ENCODE results near the gene H6PD.

H6PD gene

DNA sequence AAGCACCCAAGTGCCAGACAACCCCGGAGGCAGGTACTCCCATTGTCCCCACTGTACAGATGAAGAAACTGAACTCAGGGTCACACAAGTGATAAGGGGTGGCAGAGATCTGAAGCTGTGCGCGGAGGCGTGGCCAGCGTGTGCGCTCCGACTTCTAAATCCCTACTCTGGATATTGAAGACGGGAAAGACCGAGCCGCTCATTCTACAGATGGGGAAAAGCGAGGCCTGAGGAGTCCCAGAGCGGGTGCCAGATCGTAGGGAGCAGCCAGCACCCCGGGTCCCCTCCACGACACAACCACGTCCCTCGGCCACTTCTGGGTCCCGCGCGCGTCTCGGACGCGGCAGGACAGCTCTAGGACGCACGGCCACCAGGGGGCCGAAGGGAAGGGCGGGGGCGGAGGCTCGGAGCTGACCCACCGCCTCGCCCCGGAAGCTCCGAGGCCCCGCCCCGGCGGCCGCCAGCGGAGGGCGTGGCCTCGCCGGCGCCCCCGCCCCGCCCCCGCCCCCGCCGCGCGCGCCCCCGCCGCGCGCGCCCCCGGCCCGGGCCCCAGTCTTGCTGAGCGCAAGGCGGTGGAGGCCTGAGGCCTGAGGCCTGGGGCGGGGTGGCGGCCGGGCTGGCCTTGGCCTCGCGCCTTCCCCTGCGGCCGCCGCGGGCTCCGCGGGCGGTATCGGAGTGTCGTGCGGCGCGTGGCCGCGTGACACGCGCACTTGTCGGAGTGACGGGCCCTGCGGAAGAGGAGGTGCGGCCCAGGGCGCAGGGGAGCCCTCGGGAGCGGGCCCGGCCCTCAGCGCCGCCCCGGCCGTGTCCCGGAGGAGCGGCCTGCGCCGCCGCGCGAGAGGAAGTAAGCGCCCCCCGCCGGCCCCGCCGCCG lies at the start of gene H6PD (continued):
- TF ChIP-seq, protein P1, sequence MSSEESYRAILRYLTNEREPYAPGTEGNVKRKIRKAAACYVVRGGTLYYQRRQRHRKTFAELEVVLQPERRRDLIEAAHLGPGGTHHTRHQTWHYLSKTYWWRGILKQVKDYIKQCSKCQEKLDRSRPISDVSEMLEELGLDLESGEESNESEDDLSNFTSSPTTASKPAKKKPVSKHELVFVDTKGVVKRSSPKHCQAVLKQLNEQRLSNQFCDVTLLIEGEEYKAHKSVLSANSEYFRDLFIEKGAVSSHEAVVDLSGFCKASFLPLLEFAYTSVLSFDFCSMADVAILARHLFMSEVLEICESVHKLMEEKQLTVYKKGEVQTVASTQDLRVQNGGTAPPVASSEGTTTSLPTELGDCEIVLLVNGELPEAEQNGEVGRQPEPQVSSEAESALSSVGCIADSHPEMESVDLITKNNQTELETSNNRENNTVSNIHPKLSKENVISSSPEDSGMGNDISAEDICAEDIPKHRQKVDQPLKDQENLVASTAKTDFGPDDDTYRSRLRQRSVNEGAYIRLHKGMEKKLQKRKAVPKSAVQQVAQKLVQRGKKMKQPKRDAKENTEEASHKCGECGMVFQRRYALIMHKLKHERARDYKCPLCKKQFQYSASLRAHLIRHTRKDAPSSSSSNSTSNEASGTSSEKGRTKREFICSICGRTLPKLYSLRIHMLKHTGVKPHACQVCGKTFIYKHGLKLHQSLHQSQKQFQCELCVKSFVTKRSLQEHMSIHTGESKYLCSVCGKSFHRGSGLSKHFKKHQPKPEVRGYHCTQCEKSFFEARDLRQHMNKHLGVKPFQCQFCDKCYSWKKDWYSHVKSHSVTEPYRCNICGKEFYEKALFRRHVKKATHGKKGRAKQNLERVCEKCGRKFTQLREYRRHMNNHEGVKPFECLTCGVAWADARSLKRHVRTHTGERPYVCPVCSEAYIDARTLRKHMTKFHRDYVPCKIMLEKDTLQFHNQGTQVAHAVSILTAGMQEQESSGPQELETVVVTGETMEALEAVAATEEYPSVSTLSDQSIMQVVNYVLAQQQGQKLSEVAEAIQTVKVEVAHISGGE (tag by site-specific recombination; conservative IDR thresholded peaks at IDR 0.05; ENCODE audit: low read depth): 0 out of 2 replicates have a peak, but pooled peaks have one; percentile 15
- peak; percentile 53 for TF ChIP-seq ZNF335 (tag by site-specific recombination; conservative IDR thresholded peaks at IDR 0.05)
- no peak; the same call in 1 of the 2 replicates for TF ChIP-seq ZBTB7A (tag by site-specific recombination; IDR thresholded peaks at IDR 0.05; ENCODE audit: low read depth)
- 0 out of 2 replicates have a peak, but pooled peaks have one; percentile 30 for TF ChIP-seq MZF1 (tag by site-specific recombination; IDR thresholded peaks at IDR 0.05; ENCODE audit: borderline replicate concordance)
- TF ChIP-seq ZNF24 (tag by site-specific recombination; IDR thresholded peaks at IDR 0.05): peak; percentile 60; the same call in 1 of the 2 replicates
- peak; percentile 93; the same call in 1 of the 2 replicates for TF ChIP-seq KLF8 (tag by site-specific recombination; IDR thresholded peaks at IDR 0.05)
- 0 out of 2 replicates have a peak, but pooled peaks have one; percentile 10 for TF ChIP-seq ZNF768 (tag by site-specific recombination; IDR thresholded peaks at IDR 0.05)
- TF ChIP-seq, protein P2, sequence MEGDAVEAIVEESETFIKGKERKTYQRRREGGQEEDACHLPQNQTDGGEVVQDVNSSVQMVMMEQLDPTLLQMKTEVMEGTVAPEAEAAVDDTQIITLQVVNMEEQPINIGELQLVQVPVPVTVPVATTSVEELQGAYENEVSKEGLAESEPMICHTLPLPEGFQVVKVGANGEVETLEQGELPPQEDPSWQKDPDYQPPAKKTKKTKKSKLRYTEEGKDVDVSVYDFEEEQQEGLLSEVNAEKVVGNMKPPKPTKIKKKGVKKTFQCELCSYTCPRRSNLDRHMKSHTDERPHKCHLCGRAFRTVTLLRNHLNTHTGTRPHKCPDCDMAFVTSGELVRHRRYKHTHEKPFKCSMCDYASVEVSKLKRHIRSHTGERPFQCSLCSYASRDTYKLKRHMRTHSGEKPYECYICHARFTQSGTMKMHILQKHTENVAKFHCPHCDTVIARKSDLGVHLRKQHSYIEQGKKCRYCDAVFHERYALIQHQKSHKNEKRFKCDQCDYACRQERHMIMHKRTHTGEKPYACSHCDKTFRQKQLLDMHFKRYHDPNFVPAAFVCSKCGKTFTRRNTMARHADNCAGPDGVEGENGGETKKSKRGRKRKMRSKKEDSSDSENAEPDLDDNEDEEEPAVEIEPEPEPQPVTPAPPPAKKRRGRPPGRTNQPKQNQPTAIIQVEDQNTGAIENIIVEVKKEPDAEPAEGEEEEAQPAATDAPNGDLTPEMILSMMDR (tag by site-specific recombination; IDR thresholded peaks at IDR 0.05): peak; percentile 84
- TF ChIP-seq ZNF660 (tag by site-specific recombination; IDR thresholded peaks at IDR 0.05): peak; percentile 17
- TF ChIP-seq ZNF792 (tag by site-specific recombination; IDR thresholded peaks at IDR 0.05): no peak
- 0 out of 2 replicates have a peak, but pooled peaks have one; percentile 18 for TF ChIP-seq ZNF366 (tag by site-specific recombination; conservative IDR thresholded peaks at IDR 0.05)
- no peak; the same call in none of the 2 replicates for TF ChIP-seq ZBTB8A (tag by site-specific recombination; IDR thresholded peaks at IDR 0.05)
- peak; percentile 57 for TF ChIP-seq ZNF629 (tag by site-specific recombination; IDR thresholded peaks at IDR 0.05)
- 0 out of 2 replicates have a peak, but pooled peaks have one; percentile 33 for TF ChIP-seq GLIS2 (tag by site-specific recombination; IDR thresholded peaks at IDR 0.05)
- peak; percentile 69 for TF ChIP-seq ZFHX2 (tag by site-specific recombination; conservative IDR thresholded peaks at IDR 0.05)
- TF ChIP-seq SETDB1 (IDR thresholded peaks at IDR 0.05; ENCODE audit: insufficient read length, low read length): no peak
- TF ChIP-seq KLF16 (tag by site-specific recombination; IDR thresholded peaks at IDR 0.05): peak; percentile 64; the same call in 1 of the 2 replicates
- peak; percentile 33; the same call in 1 of the 2 replicates for TF ChIP-seq SP2 (tag by site-specific recombination; IDR thresholded peaks at IDR 0.05)
- 0 out of 2 replicates have a peak, but pooled peaks have one; percentile 23 for TF ChIP-seq ZIC2 (tag by site-specific recombination; IDR thresholded peaks at IDR 0.05)
- peak; percentile 71 for TF ChIP-seq KLF10 (tag by site-specific recombination; IDR thresholded peaks at IDR 0.05)
- TF ChIP-seq ZNF324 (tag by site-specific recombination; IDR thresholded peaks at IDR 0.05): peak; percentile 82
- peak; percentile 58; the same call in 1 of the 2 replicates for TF ChIP-seq ZEB2 (tag by site-specific recombination; IDR thresholded peaks at IDR 0.05)
- TF ChIP-seq, protein P3, sequence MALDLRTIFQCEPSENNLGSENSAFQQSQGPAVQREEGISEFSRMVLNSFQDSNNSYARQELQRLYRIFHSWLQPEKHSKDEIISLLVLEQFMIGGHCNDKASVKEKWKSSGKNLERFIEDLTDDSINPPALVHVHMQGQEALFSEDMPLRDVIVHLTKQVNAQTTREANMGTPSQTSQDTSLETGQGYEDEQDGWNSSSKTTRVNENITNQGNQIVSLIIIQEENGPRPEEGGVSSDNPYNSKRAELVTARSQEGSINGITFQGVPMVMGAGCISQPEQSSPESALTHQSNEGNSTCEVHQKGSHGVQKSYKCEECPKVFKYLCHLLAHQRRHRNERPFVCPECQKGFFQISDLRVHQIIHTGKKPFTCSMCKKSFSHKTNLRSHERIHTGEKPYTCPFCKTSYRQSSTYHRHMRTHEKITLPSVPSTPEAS (tag by site-specific recombination; IDR thresholded peaks at IDR 0.05): no peak
- TF ChIP-seq ZNF701 (tag by site-specific recombination; IDR thresholded peaks at IDR 0.05): no peak
- TF ChIP-seq ZNF121 (tag by site-specific recombination; IDR thresholded peaks at IDR 0.05): no peak; the same call in 1 of the 2 replicates
- peak; percentile 77; the same call in 1 of the 2 replicates for TF ChIP-seq ZNF610 (tag by site-specific recombination; IDR thresholded peaks at IDR 0.05; ENCODE audit: borderline replicate concordance)
- TF ChIP-seq, protein P4, sequence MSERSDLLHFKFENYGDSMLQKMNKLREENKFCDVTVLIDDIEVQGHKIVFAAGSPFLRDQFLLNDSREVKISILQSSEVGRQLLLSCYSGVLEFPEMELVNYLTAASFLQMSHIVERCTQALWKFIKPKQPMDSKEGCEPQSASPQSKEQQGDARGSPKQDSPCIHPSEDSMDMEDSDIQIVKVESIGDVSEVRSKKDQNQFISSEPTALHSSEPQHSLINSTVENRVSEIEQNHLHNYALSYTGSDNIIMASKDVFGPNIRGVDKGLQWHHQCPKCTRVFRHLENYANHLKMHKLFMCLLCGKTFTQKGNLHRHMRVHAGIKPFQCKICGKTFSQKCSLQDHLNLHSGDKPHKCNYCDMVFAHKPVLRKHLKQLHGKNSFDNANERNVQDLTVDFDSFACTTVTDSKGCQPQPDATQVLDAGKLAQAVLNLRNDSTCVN (tag by site-specific recombination; optimal IDR thresholded peaks at IDR 0.05): peak; percentile 61
- peak; percentile 83 for TF ChIP-seq KLF1 (tag by site-specific recombination; IDR thresholded peaks at IDR 0.05)
- TF ChIP-seq ZNF501 (tag by site-specific recombination; IDR thresholded peaks at IDR 0.05): 0 out of 2 replicates have a peak, but pooled peaks have one; percentile 59
- TF ChIP-seq KLF7 (tag by site-specific recombination; IDR thresholded peaks at IDR 0.05; ENCODE audit: borderline replicate concordance): peak; percentile 60; the same call in 1 of the 2 replicates
- TF ChIP-seq ZNF561 (tag by site-specific recombination; IDR thresholded peaks at IDR 0.05; ENCODE audit: borderline replicate concordance): peak; percentile 58; the same call in 1 of the 2 replicates
